K562 (cell line): Measurements from ENCODE around the gene CYSRT1. TPM values are rescaled to one million over a fixed set of nuclear protein-coding genes. Genes with fewer than 3 reads are reported as not detected.

Experiments
- ATF1 ChIP-seq, 2 experiments: fragments of 450-650 bp in 1 of 2; IDR thresholded peaks; 2 replicates each; pipeline ENCODE4 v1.6.1; 2016; ENCODE audit warnings: missing compliant biosample characterization in 1 of 2, missing genetic modification characterization in 1 of 2
- BHLHE40 ChIP-seq: IDR thresholded peaks from 2 replicates; pipeline ENCODE4 v1.6.1; 2011; ENCODE audit warnings: low read length, improper control_type of control experiment
- ETS2 ChIP-seq: IDR thresholded peaks from 2 replicates; pipeline ENCODE4 v1.6.1; 2016; ENCODE audit warnings: borderline replicate concordance, missing genetic modification characterization, mild to moderate bottlenecking, moderate library complexity, missing compliant biosample characterization; ENCODE audit not compliant: poor library complexity, severe bottlenecking
- FOXJ2 ChIP-seq: fragments of 200-800 bp; sonication (Bioruptor generic); IDR thresholded peaks from 2 replicates; pipeline ENCODE4 v1.6.1; 2016; ENCODE audit warnings: missing genetic modification characterization, missing compliant biosample characterization
- GATAD2B ChIP-seq: fragments of 450-650 bp; IDR thresholded peaks from 2 replicates; pipeline ENCODE4 v1.6.1; 2017; ENCODE audit warnings: mild to moderate bottlenecking, borderline replicate concordance
- HIVEP1 ChIP-seq: fragments of 250-450 bp; sonication (Bioruptor Pico); IDR thresholded peaks from 2 replicates; pipeline ENCODE4 v1.4.0; 2020; ENCODE audit warnings: mild to moderate bottlenecking
- KDM4B ChIP-seq, 2 experiments: fragments of 450-650 bp in 1 of 2; sonication (generic) in 1 of 2; IDR thresholded peaks; 2 replicates each; pipeline ENCODE4 v1.6.1; 2016 to 2017; ENCODE audit warnings: borderline replicate concordance in 2 of 2, antibody characterized with exemption in 1 of 2, low read depth in 1 of 2, mild to moderate bottlenecking in 1 of 2
- KLF16 ChIP-seq: IDR thresholded peaks from 2 replicates; pipeline ENCODE4 v1.6.1; 2016; ENCODE audit warnings: antibody characterized with exemption
- KLF6 ChIP-seq: fragments of 250-450 bp; sonication (Bioruptor Pico); IDR thresholded peaks from 2 replicates; pipeline ENCODE4 v1.4.0; 2020; ENCODE audit warnings: mild to moderate bottlenecking, moderate library complexity, borderline replicate concordance
- MYC ChIP-seq, 2 experiments: fragments of 250-450 bp in 1 of 2; sonication (Bioruptor Pico) in 1 of 2; IDR thresholded peaks; 2 replicates each; pipeline versions ENCODE4 v1.5.1 to v1.6.1; 2012 to 2021; ENCODE audit warnings: low read depth in 2 of 2, borderline replicate concordance in 1 of 2, improper control_type of control experiment in 1 of 2, low read length in 1 of 2, mild to moderate bottlenecking in 1 of 2, moderate library complexity in 1 of 2
- NCOA1 ChIP-seq: fragments of 450-650 bp; IDR thresholded peaks from 2 replicates; pipeline ENCODE4 v1.6.1; 2016; ENCODE audit warnings: low read depth
- NR2C1 ChIP-seq, 2 experiments: fragments of 450-650 bp; IDR thresholded peaks; 2 replicates each; pipeline ENCODE4 v1.6.1; 2017; ENCODE audit warnings: mild to moderate bottlenecking in 2 of 2, antibody characterized with exemption in 1 of 2, inconsistent platforms in 1 of 2, missing compliant biosample characterization in 1 of 2, missing genetic modification characterization in 1 of 2
- NR2C2 ChIP-seq, 2 experiments: fragments of 200-800 bp in 1 of 2; sonication (Bioruptor generic) in 1 of 2; sonication (generic) in 1 of 2; formaldehyde crosslinking in 1 of 2; IDR thresholded peaks; 2 replicates each; pipeline versions ENCODE4 v1.6.1 to v1.8.0; 2016 to 2022; ENCODE audit warnings: mild to moderate bottlenecking in 1 of 2, missing compliant biosample characterization in 1 of 2, missing genetic modification characterization in 1 of 2, missing genetic modification reagents in 1 of 2
- POLR2A ChIP-seq: fragments of 450-650 bp; conservative IDR thresholded peaks from 2 replicates; pipeline ENCODE4 v1.6.1; 2016
- RBFOX2 ChIP-seq: fragments of 200-400 bp; formaldehyde crosslinking; IDR thresholded peaks from 2 replicates; pipeline ENCODE4 v1.6.1; 2017; ENCODE audit warnings: low read depth, mild to moderate bottlenecking, low read length, moderate library complexity
- SPI1 ChIP-seq: IDR thresholded peaks from 2 replicates; pipeline ENCODE4 v1.6.1; 2011; ENCODE audit warnings: low read depth, low read length, control low read depth, borderline replicate concordance
- U2AF2 ChIP-seq: fragments of 200-400 bp; formaldehyde crosslinking; optimal IDR thresholded peaks from 2 replicates; pipeline ENCODE3; 2017; ENCODE audit warnings: low read depth, mild to moderate bottlenecking, low read length
- YY1 ChIP-seq, 3 experiments: IDR thresholded peaks; 2 replicates each; pipeline ENCODE4 v1.6.1; 2011; ENCODE audit warnings: low read length in 2 of 3, mild to moderate bottlenecking in 2 of 3, moderate library complexity in 2 of 3, borderline replicate concordance in 1 of 3, control low read depth in 1 of 3, low read depth in 1 of 3; ENCODE audit not compliant: insufficient read depth in 3 of 3, insufficient replicate concordance in 2 of 3, control insufficient read depth in 1 of 3, insufficient read length in 1 of 3; ENCODE audit errors: extremely low read depth in 1 of 3
- ZNF384 ChIP-seq: IDR thresholded peaks from 2 replicates; pipeline ENCODE4 v1.6.1; 2012; ENCODE audit warnings: low read depth, low read length, improper control_type of control experiment
- polyA plus RNA-seq, 8 experiments: library from polyadenylated mRNA; depleted of rRNA in 4 of 8; stranded (reverse) in 5 of 8; unstranded in 3 of 8; fragments of >200 nt; fragmentation: Nextera tagmentation in 2 of 8; fragmentation: Illumina TruSeq in 1 of 8; extraction: Ambion mirVana in 2 of 8; extraction: Trizol in 1 of 8; gene quantifications; 2 replicates each; pipeline versions ENCODE4 v1.2.1 to v1.2.3, GENCODE V29; 2011 to 2014; ENCODE audit warnings: inconsistent platforms in 1 of 8, missing spikeins in 1 of 8
- total RNA-seq, 7 experiments: library from RNA; depleted of rRNA in 6 of 7; stranded (reverse); fragments of >200 nt in 6 of 7; fragmentation: Illumina TruSeq in 2 of 7; extraction: Trizol in 2 of 7; gene quantifications; 2 replicates each; pipeline versions ENCODE4 v1.2.1 to v1.2.3, GENCODE V29; 2011 to 2021; ENCODE audit warnings: low replicate concordance in 1 of 7
- TF ChIP-seq, protein P1 (sequence below): sonication (generic); formaldehyde crosslinking; IDR thresholded peaks from 2 replicates; pipeline ENCODE4 v1.8.0; 2022; ENCODE audit warnings: mild to moderate bottlenecking, missing genetic modification reagents
- TF ChIP-seq, protein P2 (sequence below): fragments of 200-800 bp; sonication (Bioruptor generic); IDR thresholded peaks from 2 replicates; pipeline ENCODE4 v1.6.1; 2017; ENCODE audit warnings: missing genetic modification characterization, missing compliant biosample characterization

The CYSRT1 gene
- total and polyA plus RNA-seq, 9 of the 15 experiments (the other 6 are each of a cell fraction or from before 2014, with no cell fraction given): 0.04 to 1.4 (median 0.42) TPM; not detected in 3

DNA sequence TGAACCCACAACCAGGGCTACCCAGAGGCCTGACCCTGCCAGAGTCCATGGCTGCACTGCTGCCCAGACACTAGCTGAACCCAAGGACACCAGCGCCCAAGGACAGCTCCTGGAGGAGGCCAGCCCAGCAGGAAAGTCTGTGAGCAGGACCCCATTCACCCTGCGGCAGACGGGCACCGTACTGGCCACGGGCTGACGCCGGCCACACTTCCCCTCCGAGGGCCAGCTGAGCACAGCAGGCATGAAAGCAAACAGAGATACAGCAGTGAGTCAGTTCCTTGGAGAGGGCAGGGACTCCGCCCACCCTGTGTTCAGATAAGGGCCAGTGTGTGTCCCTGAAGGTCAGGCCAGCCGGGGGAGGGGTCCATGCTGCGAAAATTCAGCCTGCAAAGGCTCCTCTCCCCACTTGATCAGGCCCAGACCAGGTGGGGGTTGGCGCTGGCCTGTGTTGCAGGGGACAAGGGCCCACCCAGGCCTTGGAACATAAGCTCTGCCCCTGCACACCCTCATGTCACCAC lies 6.2 kb upstream of the CYSRT1 start (continued):
- TF ChIP-seq YY1 (IDR thresholded peaks at IDR 0.05; ENCODE audit: borderline replicate concordance in 1 of 3, control insufficient read depth in 1 of 3, extremely low read depth in 1 of 3, insufficient read depth in 3 of 3, insufficient read length in 1 of 3, insufficient replicate concordance in 2 of 3, low read depth in 1 of 3, low read length in 2 of 3) (peak in 2 of 3 experiments; percentile 10 to 45), NR2C1 (IDR thresholded peaks at IDR 0.05) (peak; percentile 40), NR2C1 (tag; IDR thresholded peaks at IDR 0.05) (peak; percentile 53; the same call in 1 of the 2 replicates), ZNF384 (no peak), POLR2A (peak; percentile 57), NCOA1 (peak; percentile 57; the same call in 1 of the 2 replicates), KLF6 (0 out of 2 replicates have a peak, but pooled peaks have one; percentile 58), SPI1 (peak; percentile 95), KLF16 (peak; percentile 12; the same call in 1 of the 2 replicates), RBFOX2 (peak; percentile 71), ATF1 (CRISPR knock-in tag; IDR thresholded peaks at IDR 0.05) (no peak), ATF1 (tag; IDR thresholded peaks at IDR 0.05) (peak; percentile 57), KDM4B (IDR thresholded peaks at IDR 0.05; ENCODE audit: borderline replicate concordance in 2 of 2, low read depth in 1 of 2) (peak in 1 of 2 experiments; percentile 72; a peak in 1 of 4 replicates), MYC (IDR thresholded peaks at IDR 0.05; ENCODE audit: low read depth, low read length) (peak; percentile 36; the same call in 1 of the 2 replicates), MYC (CRISPR knock-in tag; IDR thresholded peaks at IDR 0.05; ENCODE audit: borderline replicate concordance, low read depth) (no peak), BHLHE40 (peak; percentile 70), GATAD2B (0 out of 2 replicates have a peak, but pooled peaks have one; percentile 60), U2AF2 (no peak), ETS2 (tag) (no peak), HIVEP1 (CRISPR knock-in tag) (0 out of 2 replicates have a peak, but pooled peaks have one; percentile 73), FOXJ2 (no peak), NR2C2 (CRISPR knock-in tag; IDR thresholded peaks at IDR 0.05) (no peak), NR2C2 (tag; IDR thresholded peaks at IDR 0.05) (peak; percentile 56)
- TF ChIP-seq, protein P1, sequence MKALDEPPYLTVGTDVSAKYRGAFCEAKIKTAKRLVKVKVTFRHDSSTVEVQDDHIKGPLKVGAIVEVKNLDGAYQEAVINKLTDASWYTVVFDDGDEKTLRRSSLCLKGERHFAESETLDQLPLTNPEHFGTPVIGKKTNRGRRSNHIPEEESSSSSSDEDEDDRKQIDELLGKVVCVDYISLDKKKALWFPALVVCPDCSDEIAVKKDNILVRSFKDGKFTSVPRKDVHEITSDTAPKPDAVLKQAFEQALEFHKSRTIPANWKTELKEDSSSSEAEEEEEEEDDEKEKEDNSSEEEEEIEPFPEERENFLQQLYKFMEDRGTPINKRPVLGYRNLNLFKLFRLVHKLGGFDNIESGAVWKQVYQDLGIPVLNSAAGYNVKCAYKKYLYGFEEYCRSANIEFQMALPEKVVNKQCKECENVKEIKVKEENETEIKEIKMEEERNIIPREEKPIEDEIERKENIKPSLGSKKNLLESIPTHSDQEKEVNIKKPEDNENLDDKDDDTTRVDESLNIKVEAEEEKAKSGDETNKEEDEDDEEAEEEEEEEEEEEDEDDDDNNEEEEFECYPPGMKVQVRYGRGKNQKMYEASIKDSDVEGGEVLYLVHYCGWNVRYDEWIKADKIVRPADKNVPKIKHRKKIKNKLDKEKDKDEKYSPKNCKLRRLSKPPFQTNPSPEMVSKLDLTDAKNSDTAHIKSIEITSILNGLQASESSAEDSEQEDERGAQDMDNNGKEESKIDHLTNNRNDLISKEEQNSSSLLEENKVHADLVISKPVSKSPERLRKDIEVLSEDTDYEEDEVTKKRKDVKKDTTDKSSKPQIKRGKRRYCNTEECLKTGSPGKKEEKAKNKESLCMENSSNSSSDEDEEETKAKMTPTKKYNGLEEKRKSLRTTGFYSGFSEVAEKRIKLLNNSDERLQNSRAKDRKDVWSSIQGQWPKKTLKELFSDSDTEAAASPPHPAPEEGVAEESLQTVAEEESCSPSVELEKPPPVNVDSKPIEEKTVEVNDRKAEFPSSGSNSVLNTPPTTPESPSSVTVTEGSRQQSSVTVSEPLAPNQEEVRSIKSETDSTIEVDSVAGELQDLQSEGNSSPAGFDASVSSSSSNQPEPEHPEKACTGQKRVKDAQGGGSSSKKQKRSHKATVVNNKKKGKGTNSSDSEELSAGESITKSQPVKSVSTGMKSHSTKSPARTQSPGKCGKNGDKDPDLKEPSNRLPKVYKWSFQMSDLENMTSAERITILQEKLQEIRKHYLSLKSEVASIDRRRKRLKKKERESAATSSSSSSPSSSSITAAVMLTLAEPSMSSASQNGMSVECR (CRISPR knock-in tag): peak; percentile 90
- TF ChIP-seq, protein P2, sequence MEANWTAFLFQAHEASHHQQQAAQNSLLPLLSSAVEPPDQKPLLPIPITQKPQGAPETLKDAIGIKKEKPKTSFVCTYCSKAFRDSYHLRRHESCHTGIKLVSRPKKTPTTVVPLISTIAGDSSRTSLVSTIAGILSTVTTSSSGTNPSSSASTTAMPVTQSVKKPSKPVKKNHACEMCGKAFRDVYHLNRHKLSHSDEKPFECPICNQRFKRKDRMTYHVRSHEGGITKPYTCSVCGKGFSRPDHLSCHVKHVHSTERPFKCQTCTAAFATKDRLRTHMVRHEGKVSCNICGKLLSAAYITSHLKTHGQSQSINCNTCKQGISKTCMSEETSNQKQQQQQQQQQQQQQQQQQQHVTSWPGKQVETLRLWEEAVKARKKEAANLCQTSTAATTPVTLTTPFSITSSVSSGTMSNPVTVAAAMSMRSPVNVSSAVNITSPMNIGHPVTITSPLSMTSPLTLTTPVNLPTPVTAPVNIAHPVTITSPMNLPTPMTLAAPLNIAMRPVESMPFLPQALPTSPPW: peak; percentile 63; the same call in 1 of the 2 replicates
